Ectodermal cell (in vitro differentiated cells): ENCODE results near the gene MALT1.

ENCODE experiments used
- H3K27ac ChIP-seq: 2 replicates; pipeline ENCODE4 v1.7.0; 2013; ENCODE audit warnings: mild to moderate bottlenecking, low read depth, low read length; ENCODE audit not compliant: insufficient read depth, poor library complexity, severe bottlenecking
- H3K27me3 ChIP-seq: 2 replicates; pipeline ENCODE4 v1.7.0; 2013; ENCODE audit warnings: mild to moderate bottlenecking, low read length; ENCODE audit not compliant: insufficient read depth, control insufficient read depth, poor library complexity, severe bottlenecking
- H3K36me3 ChIP-seq: one replicate; pipeline ENCODE4 v1.7.0; 2013; ENCODE audit warnings: low read length; ENCODE audit not compliant: control insufficient read depth, insufficient read depth
- H3K4me1 ChIP-seq: one replicate; pipeline ENCODE4 v1.7.0; 2013; ENCODE audit warnings: low read length; ENCODE audit not compliant: control insufficient read depth, insufficient read depth
- H3K4me3 ChIP-seq: 2 replicates; pipeline ENCODE4 v1.7.0; 2013; ENCODE audit warnings: low read depth, low read length, control low read depth; ENCODE audit not compliant: insufficient read depth
- H3K9me3 ChIP-seq: 2 replicates; pipeline ENCODE4 v1.7.0; 2013; ENCODE audit warnings: mild to moderate bottlenecking, low read length, moderate library complexity; ENCODE audit not compliant: control insufficient read depth
- WGBS, 2 experiments: methylation state at CpG; one replicate each; pipeline ENCODE4 v1.1.7; 2013; ENCODE audit warnings: missing lambda C conversion rate in 2 of 2; 5-methylcytosine and 5-hydroxymethylcytosine counted together

The MALT1 gene

GRCh38 chr18:58687871-58688308 lies 16.6 kb downstream of the MALT1 start:
- Histone ChIP-seq H3K4me1 (no peaks in the 10 kb centered on the region), H3K4me3 (no peak overlapping the region), H3K27ac (no peak overlapping the region), H3K36me3 (peaks cover 13% of the 10 kb centered on the region), H3K27me3 (no peaks in the 10 kb centered on the region), H3K9me3 (no peaks in the 10 kb centered on the region)
- WGBS, 2 experiments: 98% methylated on average over 6 of the region's 6 CpGs

GRCh38 chr18:58690259-58690658 lies 19.0 kb downstream of the MALT1 start:
- H3K4me3 ChIP-seq: no peak overlapping the region
- no peaks in the 10 kb centered on the region for H3K27me3 ChIP-seq
- H3K27ac ChIP-seq: no peak overlapping the region
- no peaks in the 10 kb centered on the region for H3K9me3 ChIP-seq
- 96 to 97% methylated on average over 12 of the region's 12 CpGs for WGBS, 2 experiments
- peaks cover 13% of the 10 kb centered on the region for H3K36me3 ChIP-seq
- no peaks in the 10 kb centered on the region for H3K4me1 ChIP-seq

- 92 to 96% methylated on average over 8 of the region's 8 CpGs for WGBS, 2 experiments
- Histone ChIP-seq H3K27ac (no peak overlapping the region), H3K4me1 (no peaks in the 10 kb centered on the region), H3K36me3 (peaks cover 13% of the 10 kb centered on the region), H3K9me3 (no peaks in the 10 kb centered on the region), H3K4me3 (no peak overlapping the region), H3K27me3 (no peaks in the 10 kb centered on the region)
Measured at GRCh38 chr18:58691256-58691655, 20.0 kb downstream of the MALT1 start.

GRCh38 chr18:58692422-58693185 lies 21.3 kb downstream of the MALT1 start:
- Histone ChIP-seq H3K27ac (no peak overlapping the region), H3K9me3 (no peaks in the 10 kb centered on the region), H3K4me3 (no peak overlapping the region), H3K4me1 (no peaks in the 10 kb centered on the region), H3K36me3 (peaks cover 12% of the 10 kb centered on the region), H3K27me3 (no peaks in the 10 kb centered on the region)
- 96 to 97% methylated on average over 6 of the region's 6 CpGs for WGBS, 2 experiments

GRCh38 chr18:58694221-58694620 lies 23.0 kb downstream of the MALT1 start:
- Histone ChIP-seq H3K4me1 (no peaks in the 10 kb centered on the region), H3K27ac (no peak overlapping the region), H3K27me3 (no peaks in the 10 kb centered on the region), H3K9me3 (no peaks in the 10 kb centered on the region), H3K36me3 (peaks cover 10% of the 10 kb centered on the region), H3K4me3 (no peak overlapping the region)
- WGBS, 2 experiments: no CpG with 5 or more reads among the region's 1 CpG

GRCh38 chr18:58694720-58695468 lies 23.6 kb downstream of the MALT1 start:
- no peak overlapping the region for H3K27ac ChIP-seq
- no peak overlapping the region for H3K4me3 ChIP-seq
- peaks cover 2% of the 10 kb centered on the region for H3K4me1 ChIP-seq
- no peaks in the 10 kb centered on the region for H3K27me3 ChIP-seq
- 73% methylated on average over 8 of the region's 8 CpGs for WGBS, 2 experiments
- H3K36me3 ChIP-seq: peaks cover 10% of the 10 kb centered on the region
- H3K9me3 ChIP-seq: no peaks in the 10 kb centered on the region

- H3K27me3 ChIP-seq: no peaks in the 10 kb centered on the region
- peaks cover 5% of the 10 kb centered on the region for H3K36me3 ChIP-seq
- 95% methylated on average over 5 of the region's 5 CpGs for WGBS, 2 experiments
- H3K4me1 ChIP-seq: peaks cover 2% of the 10 kb centered on the region
- H3K27ac ChIP-seq: no peak overlapping the region
- no peaks in the 10 kb centered on the region for H3K9me3 ChIP-seq
- no peak overlapping the region for H3K4me3 ChIP-seq
Measured at GRCh38 chr18:58695772-58696171, 24.5 kb downstream of the MALT1 start.

- peak overlapping the region; percentile 40 for H3K27ac ChIP-seq
- no peaks in the 10 kb centered on the region for H3K9me3 ChIP-seq
- no peaks in the 10 kb centered on the region for H3K27me3 ChIP-seq
- peaks cover 11% of the 10 kb centered on the region for H3K36me3 ChIP-seq
- no peak overlapping the region for H3K4me3 ChIP-seq
- 92 to 99% methylated on average over 3 to 4 of the region's 4 CpGs for WGBS, 2 experiments
- H3K4me1 ChIP-seq: peaks cover 2% of the 10 kb centered on the region
Measured at GRCh38 chr18:58697146-58697545, 25.9 kb downstream of the MALT1 start.

GRCh38 chr18:58698701-58699193 lies 27.5 kb downstream of the MALT1 start:
- no peaks in the 10 kb centered on the region for H3K9me3 ChIP-seq
- H3K27me3 ChIP-seq: no peaks in the 10 kb centered on the region
- no peak overlapping the region for H3K4me3 ChIP-seq
- peaks cover 2% of the 10 kb centered on the region for H3K4me1 ChIP-seq
- H3K27ac ChIP-seq: no peak overlapping the region
- 77 to 92% methylated on average over 2 of the region's 2 CpGs for WGBS, 2 experiments
- peaks cover 11% of the 10 kb centered on the region for H3K36me3 ChIP-seq

- Histone ChIP-seq H3K4me3 (no peak overlapping the region), H3K27me3 (no peaks in the 10 kb centered on the region), H3K4me1 (peaks cover 2% of the 10 kb centered on the region), H3K27ac (no peak overlapping the region), H3K9me3 (no peaks in the 10 kb centered on the region), H3K36me3 (peaks cover 16% of the 10 kb centered on the region)
- 70 to 96% methylated on average over 1 of the region's 1 CpG for WGBS, 2 experiments
Measured at GRCh38 chr18:58699551-58699950, 28.3 kb downstream of the MALT1 start.
